ENCODE measurements around the gene TTC3.

- TF ChIP-seq CTCF (IDR thresholded peaks at IDR 0.05; ENCODE audit: insufficient read depth, low read depth, low read length) (no peak), EZH2 (IDR thresholded peaks at IDR 0.05; ENCODE audit: insufficient read depth, low read length) (no peak)
Observed at GRCh38 chr21:37136744-37137143, 63.7 kb downstream of the TTC3 start.
